GM20000 (cell line): ENCODE data around the gene GNAS-AS1.
"Not testable (repeated sequence)": the region's sequence is repeated elsewhere in the genome, so short reads cannot be mapped to it uniquely, and the experiment has no call there.

Source experiments
- DNase-seq: peaks from one replicate; pipeline ENCODE4 v3.0.0; 2012; ENCODE audit warnings: low spot score
- CTCF ChIP-seq: IDR thresholded peaks from 2 replicates; pipeline ENCODE4 v1.5.1; 2012; ENCODE audit warnings: mild to moderate bottlenecking, control low read depth; ENCODE audit errors: extremely low read depth, missing control alignments

The GNAS-AS1 gene

GRCh38 chr20:58829531-58829941 lies 21.2 kb downstream of the GNAS-AS1 start:
- no peak for DNase-seq

GRCh38 chr20:58828804-58829203 lies 21.9 kb downstream of the GNAS-AS1 start:
- DNase-seq, result not testable (repeated sequence)

More at GRCh38 chr20:58829531-58829941, 21.2 kb downstream of the GNAS-AS1 start:
- no peak for TF ChIP-seq CTCF

- DNase-seq, result no peak
- TF ChIP-seq CTCF, result no peak
Measured at GRCh38 chr20:58828136-58828535, 22.6 kb downstream of the GNAS-AS1 start.

GRCh38 chr20:58826271-58826670 lies 24.4 kb downstream of the GNAS-AS1 start:
- no peak for TF ChIP-seq CTCF
- DNase-seq, result no peak

- no peak for TF ChIP-seq CTCF
- DNase-seq, result no peak
Measured at GRCh38 chr20:58825450-58825849, 25.3 kb downstream of the GNAS-AS1 start.

GRCh38 chr20:58824843-58825242 lies 25.9 kb downstream of the GNAS-AS1 start:
- no peak for DNase-seq
- TF ChIP-seq CTCF, result no peak

GRCh38 chr20:58822748-58823730 lies 27.7 kb downstream of the GNAS-AS1 start:
- TF ChIP-seq CTCF, result no peak
- no peak for DNase-seq
